Fibroblast of pulmonary artery (primary cell): Measurements from ENCODE around the gene TEX38.
"Not testable (repeated sequence)": the region's sequence is repeated elsewhere in the genome, so short reads cannot be mapped to it uniquely, and the experiment has no call there.

ENCODE experiments used
- DNase-seq: peaks from one replicate; pipeline ENCODE4 v3.0.0-alpha.2; 2010; ENCODE audit warnings: low read depth
- H3K4me3 ChIP-seq: replicated peaks from 2 replicates; pipeline ENCODE4 v1.5.1; 2011; ENCODE audit warnings: low read depth, mild to moderate bottlenecking, control low read depth, low read length, moderate library complexity
- CTCF ChIP-seq: IDR thresholded peaks from 2 replicates; pipeline ENCODE4 v1.5.1; 2011; ENCODE audit warnings: mild to moderate bottlenecking, control low read depth, low read length, inconsistent platforms; ENCODE audit errors: missing control alignments

The TEX38 gene

GRCh38 chr1:46714976-46715375 is 43.3 kb downstream of the TEX38 start:
- DNase-seq = no peak
- TF ChIP-seq CTCF = no peak

GRCh38 chr1:46717654-46718053 is 46.0 kb downstream of the TEX38 start:
- no peak for TF ChIP-seq CTCF
- no peak for DNase-seq
- peak overlapping the region; percentile 73 for H3K4me3 ChIP-seq

More at GRCh38 chr1:46714976-46715375, 43.3 kb downstream of the TEX38 start:
- H3K4me3 ChIP-seq = no peak overlapping the region

GRCh38 chr1:46718340-46718726 is 46.7 kb downstream of the TEX38 start:
- no peak for TF ChIP-seq CTCF
- peak overlapping the region; percentile 73 for H3K4me3 ChIP-seq
- DNase-seq = no peak

- peak within 1 kb of the TSS; percentile 73 for H3K4me3 ChIP-seq
- DNase-seq = peak; percentile 89
- no peak for TF ChIP-seq CTCF
Observed at GRCh38 chr1:46718727-46719622, 47.3 kb downstream of the TEX38 start, which contains the start of gene EFCAB14. Gene EFCAB14 (minus strand): TSS chr1:46719114. CDS start chr1:46718087, 1,027 bp downstream.

- no peak for DNase-seq
- H3K4me3 ChIP-seq = peak overlapping the region; percentile 73
- no peak for TF ChIP-seq CTCF
Observed at GRCh38 chr1:46719689-46720088, 48.0 kb downstream of the TEX38 start.

GRCh38 chr1:46720319-46720718 is 48.7 kb downstream of the TEX38 start:
- H3K4me3 ChIP-seq, DNase-seq: not testable (repeated sequence)

GRCh38 chr1:46721204-46721603 is 49.5 kb downstream of the TEX38 start:
- H3K4me3 ChIP-seq = no peak overlapping the region
- no peak for DNase-seq
- TF ChIP-seq CTCF = no peak
